Gastrocnemius medialis (tissue), 4 donors: ENCODE measurements around the gene GALNT18. TPM values are rescaled to one million over a fixed set of nuclear protein-coding genes. Genes with fewer than 3 reads are reported as not detected.

Source experiments
- ATAC-seq, 2 donors: fragments of 150-250 bp; one replicate each; pipeline ENCODE4 v1.9.1; 2016
- DNase-seq, 2 donors: peaks; one replicate each; pipeline ENCODE4 v3.0.0-alpha.2; 2019
- H3K27ac ChIP-seq, 4 donors: fragments of 200-600 bp; sonication (generic); 1 replicate in 1 of 4; 2 replicates in 3 of 4; pipeline ENCODE4 v1.5.1; 2016 to 2018; ENCODE audit warnings: mild to moderate bottlenecking in 2 of 4, moderate library complexity in 1 of 4
- H3K27me3 ChIP-seq, 3 donors: fragments of 200-600 bp; sonication (generic) in 2 of 3; 1 replicate in 1 of 3; 2 replicates in 2 of 3; pipeline versions ENCODE4 v1.5.1 to v1.6.0; 2016 to 2019; ENCODE audit warnings: mild to moderate bottlenecking in 1 of 3, moderate library complexity in 1 of 3
- H3K36me3 ChIP-seq, 2 donors: fragments of 200-600 bp; sonication (generic) in 1 of 2; one replicate each; pipeline ENCODE4 v1.5.1; 2017 to 2018
- H3K4me1 ChIP-seq, 2 donors: fragments of 200-600 bp; sonication (generic) in 1 of 2; one replicate each; pipeline ENCODE4 v1.5.1; 2016 to 2017; ENCODE audit warnings: mild to moderate bottlenecking in 2 of 2
- H3K4me3 ChIP-seq, 4 donors: fragments of 200-600 bp; sonication (generic) in 3 of 4; 1 replicate in 1 of 4; 2 replicates in 3 of 4; pipeline ENCODE4 v1.5.1; 2016 to 2019; ENCODE audit warnings: mild to moderate bottlenecking in 2 of 4
- H3K9me3 ChIP-seq, 3 donors: fragments of 200-600 bp; sonication (generic) in 2 of 3; 1 replicate in 1 of 3; 2 replicates in 2 of 3; pipeline ENCODE4 v1.5.1; 2016 to 2019
- CTCF ChIP-seq, 5 experiments: fragments of 450-650 bp in 3 of 5; fragments of 200-600 bp in 2 of 5; sonication (generic) in 2 of 5; IDR thresholded peaks in 4 of 5; conservative IDR thresholded peaks in 1 of 5; 1 replicate in 4 of 5; 2 replicates in 1 of 5; pipeline ENCODE4 v1.5.1; 2016 to 2019; ENCODE audit warnings: antibody characterized with exemption in 5 of 5, mild to moderate bottlenecking in 3 of 5, moderate library complexity in 3 of 5
- POLR2A ChIP-seq, 2 donors: fragments of 450-650 bp; IDR thresholded peaks; one replicate each; pipeline ENCODE4 v1.6.1; 2017; ENCODE audit warnings: antibody characterized with exemption in 2 of 2, mild to moderate bottlenecking in 2 of 2, moderate library complexity in 2 of 2
- in situ Hi-C, 4 donors: fragments of 200-750 bp; cut with MboI; loops; one replicate each; pipeline versions ENCODE4 v1.15.0 to v1.8.0; 2017; ENCODE audit warnings: low sequenced_read_pairs in 4 of 4
- intact Hi-C: fragments of 100-400 bp; cut with DNase I; formaldehyde crosslinking; loops from one replicate; pipeline ENCODE4 v1.15.1; 2023; ENCODE audit warnings: low total_unique reads
- total RNA-seq, 4 donors: library from RNA; depleted of rRNA; stranded (reverse); fragments of >200 nt; gene quantifications; one replicate each; pipeline versions ENCODE4 v1.1.0 to v1.2.3, GENCODE V29; 2016

Gene GALNT18
- total RNA-seq, 4 donors from 2014 or later: 10.5 to 29.2 (median 11.2) TPM

- Histone ChIP-seq H3K9me3 (no peaks in the 10 kb centered on the region), H3K27me3 (no peaks in the 10 kb centered on the region), H3K4me1 (peaks cover 62 to 76% of the 10 kb centered on the region in 2 donors), H3K4me3 (no peak overlapping the region), H3K36me3 (no peaks in the 10 kb centered on the region), H3K27ac (peak overlapping the region in 2 of 4 donors; percentile 58 to 72)
- in situ Hi-C loops (no loop called here), intact Hi-C loops (no loop called here)
- ATAC-seq (peak in 1 of 2 donors; percentile 25), DNase-seq (no peak)
- TF ChIP-seq CTCF (IDR thresholded peaks at IDR 0.05 in 4 of 5, conservative IDR thresholded peaks at IDR 0.05 in 1 of 5): no peak
- TF ChIP-seq POLR2A (IDR thresholded peaks at IDR 0.05): no peak
Observed at GRCh38 chr11:11535611-11536010, 86.2 kb downstream of the GALNT18 start.

GRCh38 chr11:11534981-11535380 is 86.8 kb downstream of the GALNT18 start:
- in situ Hi-C loops (no loop called here), intact Hi-C loops (loop anchor here (5.0 kb wide), 1 partner anchor 133 kb away; no protein-coding TSS in a partner anchor)
- H3K4me1 ChIP-seq: peaks cover 62 to 76% of the 10 kb centered on the region in 2 donors

GRCh38 chr11:11533751-11534150 is 88.1 kb downstream of the GALNT18 start:
- intact Hi-C loops (loop anchor here (5.0 kb wide), 1 partner anchor 131 kb away; no protein-coding TSS in a partner anchor), in situ Hi-C loops (no loop called here)
- ATAC-seq (no peak), DNase-seq (no peak)
- Histone ChIP-seq H3K27me3 (no peaks in the 10 kb centered on the region), H3K9me3 (no peaks in the 10 kb centered on the region), H3K36me3 (no peaks in the 10 kb centered on the region), H3K4me1 (peaks cover 50 to 73% of the 10 kb centered on the region in 2 donors), H3K4me3 (no peak overlapping the region), H3K27ac (peak overlapping the region in 1 of 4 donors; percentile 29)
- TF ChIP-seq CTCF (IDR thresholded peaks at IDR 0.05 in 4 of 5, conservative IDR thresholded peaks at IDR 0.05 in 1 of 5) (no peak), POLR2A (IDR thresholded peaks at IDR 0.05) (no peak)

More at GRCh38 chr11:11534981-11535380, 86.8 kb downstream of the GALNT18 start:
- ATAC-seq: no peak
- H3K4me3 ChIP-seq: no peak overlapping the region
- H3K9me3 ChIP-seq: no peaks in the 10 kb centered on the region
- DNase-seq: no peak
- H3K36me3 ChIP-seq: no peaks in the 10 kb centered on the region
- TF ChIP-seq POLR2A (IDR thresholded peaks at IDR 0.05) (no peak), CTCF (IDR thresholded peaks at IDR 0.05 in 4 of 5, conservative IDR thresholded peaks at IDR 0.05 in 1 of 5) (no peak)
- H3K27me3 ChIP-seq: no peaks in the 10 kb centered on the region
- H3K27ac ChIP-seq: peak overlapping the region in 1 of 4 donors; percentile 72

- Histone ChIP-seq H3K9me3 (no peaks in the 10 kb centered on the region), H3K4me1 (peaks cover 43 to 66% of the 10 kb centered on the region in 2 donors), H3K36me3 (no peaks in the 10 kb centered on the region), H3K4me3 (no peak overlapping the region), H3K27ac (peak overlapping the region in 2 of 4 donors; percentile 25 to 29), H3K27me3 (no peaks in the 10 kb centered on the region)
- TF ChIP-seq POLR2A (IDR thresholded peaks at IDR 0.05): no peak
- no peak for TF ChIP-seq CTCF (IDR thresholded peaks at IDR 0.05 in 4 of 5, conservative IDR thresholded peaks at IDR 0.05 in 1 of 5)
- in situ Hi-C loops: no loop called here
- ATAC-seq (no peak), DNase-seq (no peak)
- intact Hi-C loops: loop anchor here (5.0 kb wide), 1 partner anchor 131 kb away; no protein-coding TSS in a partner anchor
Observed at GRCh38 chr11:11533057-11533456, 88.7 kb downstream of the GALNT18 start.
